Measurements from ENCODE around the gene GPR87. TPM values are rescaled to one million over a fixed set of nuclear protein-coding genes. Genes with fewer than 3 reads are reported as not detected.

Gene GPR87
- polyA plus RNA-seq, 2 of the 4 experiments (the other 2 are of a cell fraction), result 0.41 to 0.52 TPM

GRCh38 chr3:151300539-151300938, 16.1 kb downstream of the GPR87 start:
- POLR2A ChIA-PET, result no interaction called here
- ATAC-seq (no peak), FAIRE-seq (no peak), DNase-seq (ENCODE audit: low read depth in 1 of 2, low spot score in 1 of 2) (no peak)
- Histone ChIP-seq H3K27ac (no peak overlapping the region), H3K4me3 (no peak overlapping the region), H3K9me3 (no peaks in the 10 kb centered on the region), H3K4me1 (peaks cover 14% of the 10 kb centered on the region), H3K4me2 (no peak overlapping the region)
- CTCF ChIA-PET, result interaction anchor here (0.6 to 2.4 kb wide), 7 partner anchors 10 to 618 kb away, joined by 3 to 12 read pairs (median 3); no protein-coding TSS in a partner anchor
- 86% methylated on average over 1 of the region's 1 CpG for whole genome bisulfite sequencing (ENCODE audit: missing lambda C conversion rate)
- peak; percentile 25 for TF ChIP-seq MAFK (IDR thresholded peaks at IDR 0.05; ENCODE audit: partially characterized antibody)
- TF ChIP-seq CHD2 (IDR thresholded peaks at IDR 0.05; ENCODE audit: low read length, partially characterized antibody), result no peak
- TF ChIP-seq KDM5A (IDR thresholded peaks at IDR 0.05), result no peak
- TF ChIP-seq MAX (IDR thresholded peaks at IDR 0.05), result no peak

GRCh38 chr3:151299006-151299405, 17.6 kb downstream of the GPR87 start:
- WGBS (ENCODE audit: missing lambda C conversion rate), result 61% methylated on average over 2 of the region's 2 CpGs

GRCh38 chr3:151297429-151297828, 19.2 kb downstream of the GPR87 start:
- Histone ChIP-seq H3K9me3 (no peaks in the 10 kb centered on the region), H3K4me3 (no peak overlapping the region), H3K4me1 (no peaks in the 10 kb centered on the region), H3K4me2 (no peak overlapping the region), H3K27ac (no peak overlapping the region)
- DNase-seq (ENCODE audit: low read depth in 1 of 2, low spot score in 1 of 2) (no peak), FAIRE-seq (no peak), ATAC-seq (no peak)
- TF ChIP-seq PBX3 (IDR thresholded peaks at IDR 0.05) (no peak), ZC3H11A (IDR thresholded peaks at IDR 0.05) (no peak), KDM1A (IDR thresholded peaks at IDR 0.05; ENCODE audit: low read depth) (no peak), EHF (CRISPR knock-in tag; IDR thresholded peaks at IDR 0.05) (no peak), ZSCAN20 (CRISPR knock-in tag; IDR thresholded peaks at IDR 0.05) (no peak), HDAC2 (IDR thresholded peaks at IDR 0.05) (no peak), E2F6 (IDR thresholded peaks at IDR 0.05; ENCODE audit: borderline replicate concordance, low read depth) (no peak), RCOR1 (IDR thresholded peaks at IDR 0.05; ENCODE audit: low read depth, low read length) (no peak)
- CTCF ChIA-PET, result interaction anchor here (0.7 to 2.6 kb wide), 3 partner anchors 10 to 22 kb away, joined by 3 to 7 read pairs (median 3); no protein-coding TSS in a partner anchor
- WGBS (ENCODE audit: missing lambda C conversion rate), result 70% methylated on average over 2 of the region's 2 CpGs
- POLR2A ChIA-PET, result no interaction called here

More at GRCh38 chr3:151299006-151299405, 17.6 kb downstream of the GPR87 start:
- Histone ChIP-seq H3K9me3 (no peaks in the 10 kb centered on the region), H3K4me3 (no peak overlapping the region), H3K4me1 (no peaks in the 10 kb centered on the region), H3K4me2 (no peak overlapping the region), H3K27ac (no peak overlapping the region)
- CTCF ChIA-PET, result interaction anchor here (0.9 to 2.6 kb wide), 6 partner anchors 8 to 540 kb away, joined by 3 to 7 read pairs (median 3); no protein-coding TSS in a partner anchor
- ATAC-seq, result no peak
- TF ChIP-seq FOSL2 (IDR thresholded peaks at IDR 0.05) (no peak), FOSL2 (CRISPR knock-in tag; IDR thresholded peaks at IDR 0.05) (no peak), NR3C1 (IDR thresholded peaks at IDR 0.05) (no peak), FOSB (CRISPR knock-in tag; IDR thresholded peaks at IDR 0.05) (no peak), E2F6 (IDR thresholded peaks at IDR 0.05; ENCODE audit: borderline replicate concordance, low read depth) (no peak), NPAS2 (CRISPR knock-in tag; IDR thresholded peaks at IDR 0.05; ENCODE audit: borderline replicate concordance) (no peak), JUNB (IDR thresholded peaks at IDR 0.05) (no peak), NFE2L2 (conservative IDR thresholded peaks at IDR 0.05; ENCODE audit: low read length) (no peak), SMC3 (IDR thresholded peaks at IDR 0.05) (no peak), EP300 (IDR thresholded peaks at IDR 0.05) (no peak), USF2 (IDR thresholded peaks at IDR 0.05) (no peak), JUN (IDR thresholded peaks at IDR 0.05) (no peak), KDM5A (IDR thresholded peaks at IDR 0.05) (no peak), KDM1A (IDR thresholded peaks at IDR 0.05; ENCODE audit: low read depth) (no peak), FOXS1 (CRISPR knock-in tag; IDR thresholded peaks at IDR 0.05) (no peak), MAZ (IDR thresholded peaks at IDR 0.05; ENCODE audit: borderline replicate concordance, low read depth, low read length) (no peak), PBX3 (IDR thresholded peaks at IDR 0.05) (no peak), MAX (IDR thresholded peaks at IDR 0.05) (no peak), MYC (IDR thresholded peaks at IDR 0.05; ENCODE audit: borderline replicate concordance, low read length) (no peak), CEBPB (IDR thresholded peaks at IDR 0.05) (no peak), POLR2AphosphoS2 (conservative IDR thresholded peaks at IDR 0.05; ENCODE audit: low read length) (no peak)
- DNase-seq (ENCODE audit: low read depth in 1 of 2, low spot score in 1 of 2), result no peak
- FAIRE-seq, result no peak
- POLR2A ChIA-PET, result no interaction called here
